NCI-H2107 treated with DMSO at 0.1 percent for 48 hours (cell line): Measurements from ENCODE around the gene MATN3.

ENCODE experiments used
- DNase-seq: peaks from one replicate; lab custom pipeline; 2025; ENCODE audit not compliant: unreplicated experiment; lab: John Stamatoyannopoulos, UW

MATN3 gene

GRCh38 chr2:20005067-20005627, 7.3 kb downstream of the MATN3 start:
- no peak for DNase-seq

- DNase-seq, result no peak
Observed at GRCh38 chr2:20001361-20001863, 11.1 kb downstream of the MATN3 start.

DNA sequence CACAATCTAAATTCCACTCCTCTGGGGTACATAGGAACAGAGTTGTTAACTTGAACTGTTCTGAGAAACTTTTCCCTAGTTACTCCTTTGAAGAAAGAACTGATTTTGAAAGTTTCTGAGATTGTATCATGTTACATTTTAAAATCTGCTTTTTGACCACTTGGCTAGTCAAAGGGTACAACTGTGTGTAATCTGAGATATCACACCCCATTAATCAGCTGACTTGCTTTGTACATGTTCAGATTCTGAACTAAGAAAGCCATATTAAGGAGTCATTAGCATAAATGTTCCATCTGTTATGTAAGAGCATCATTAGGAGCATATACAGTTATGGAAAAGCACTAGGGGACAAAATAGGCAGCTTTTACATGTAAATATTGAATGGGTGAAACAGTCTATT, 18.7 kb downstream of the MATN3 start:
- DNase-seq, result no peak

DNA sequence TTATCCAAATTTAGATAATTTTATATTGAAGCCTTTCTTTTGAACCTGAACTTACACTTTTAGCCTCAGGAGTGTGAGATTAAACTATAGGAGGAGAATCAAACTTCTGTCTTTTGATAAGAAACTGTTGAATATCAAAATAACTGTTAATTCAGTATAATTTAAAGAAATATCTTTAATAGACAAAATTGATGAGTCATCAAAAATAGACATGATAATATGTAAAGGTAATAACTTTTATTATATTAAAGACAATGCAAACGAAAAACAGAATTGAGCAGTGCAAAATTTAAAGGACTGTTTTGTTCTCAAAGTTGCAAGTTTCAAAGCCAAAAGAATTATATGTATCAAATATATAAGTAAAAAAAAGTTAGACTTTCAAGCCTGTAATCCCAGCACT, 20.6 kb downstream of the MATN3 start:
- DNase-seq, result no peak

- no peak for DNase-seq
Observed at GRCh38 chr2:19990416-19990728, 22.1 kb downstream of the MATN3 start.

GRCh38 chr2:19989667-19990415, 22.6 kb downstream of the MATN3 start, which contains the start of gene WDR35:
Gene WDR35 (minus strand): TSS chr2:19990105. CDS start chr2:19990015, 90 bp downstream.
- DNase-seq, result peak; percentile 59

GRCh38 chr2:19989342-19989666, 23.2 kb downstream of the MATN3 start:
- DNase-seq, result no peak

- no peak for DNase-seq
Observed at GRCh38 chr2:19988600-19988999, 23.9 kb downstream of the MATN3 start.

DNA sequence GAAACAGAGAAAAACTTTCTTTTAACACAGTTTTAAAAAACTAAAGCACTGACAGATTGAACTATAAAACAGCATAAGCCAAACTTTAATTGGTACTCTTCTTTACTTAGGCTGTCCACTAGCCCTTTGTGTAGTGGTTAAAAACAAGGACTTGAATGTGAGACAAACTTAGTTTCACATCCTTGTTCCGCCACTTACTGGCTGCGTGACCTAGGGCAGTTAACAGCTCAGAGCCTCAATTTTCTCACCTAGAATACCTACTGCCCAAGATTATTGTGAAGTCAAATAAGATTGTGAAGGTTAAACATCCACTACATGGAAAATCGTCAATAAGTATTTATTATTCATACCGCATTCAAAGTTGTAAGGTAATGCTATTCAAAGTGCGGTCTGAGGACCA, 24.5 kb downstream of the MATN3 start:
- no peak for DNase-seq

DNA sequence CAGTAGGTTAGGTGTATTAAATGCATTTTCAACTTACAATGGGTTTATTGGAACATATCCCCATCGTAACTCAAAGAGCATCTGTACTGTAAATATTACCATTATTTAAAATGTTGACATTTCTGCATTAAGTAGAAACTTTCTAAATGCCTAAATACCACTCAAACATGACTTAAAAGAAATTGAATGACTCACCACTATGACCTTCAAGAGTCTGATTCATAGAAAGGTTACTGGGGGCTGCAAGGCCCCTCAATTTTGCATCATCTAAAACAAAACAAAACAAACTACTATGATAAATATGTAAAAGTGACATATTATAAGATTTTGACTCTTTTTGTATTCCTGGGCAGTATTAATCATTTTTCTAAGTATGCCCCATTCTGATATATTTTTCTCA, 30.2 kb downstream of the MATN3 start:
- no peak for DNase-seq

GRCh38 chr2:19979932-19980331, 32.5 kb downstream of the MATN3 start:
- no peak for DNase-seq

- no peak for DNase-seq
Observed at GRCh38 chr2:19973466-19973865, 39.0 kb downstream of the MATN3 start.

- no peak for DNase-seq
Observed at GRCh38 chr2:19971691-19972090, 40.8 kb downstream of the MATN3 start.

DNA sequence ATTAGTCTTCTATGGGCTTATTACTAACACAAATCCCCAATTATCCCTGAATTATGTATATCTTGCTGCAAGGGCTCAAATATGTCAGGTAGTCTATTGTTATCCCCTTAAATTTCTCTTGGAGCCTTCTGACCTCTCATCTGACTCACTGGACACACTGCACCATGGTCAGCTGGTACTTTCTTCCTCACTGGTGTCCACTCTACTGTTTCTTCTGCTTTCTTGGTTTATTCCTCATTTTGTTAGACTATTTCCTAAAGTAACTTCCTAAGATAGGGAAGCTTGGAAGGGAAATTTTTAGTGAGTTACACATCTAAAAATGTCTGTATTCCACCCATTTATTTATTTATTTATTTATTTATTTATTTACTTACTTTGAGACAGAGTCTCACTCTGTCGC, 49.1 kb downstream of the MATN3 start:
- no peak for DNase-seq

DNA sequence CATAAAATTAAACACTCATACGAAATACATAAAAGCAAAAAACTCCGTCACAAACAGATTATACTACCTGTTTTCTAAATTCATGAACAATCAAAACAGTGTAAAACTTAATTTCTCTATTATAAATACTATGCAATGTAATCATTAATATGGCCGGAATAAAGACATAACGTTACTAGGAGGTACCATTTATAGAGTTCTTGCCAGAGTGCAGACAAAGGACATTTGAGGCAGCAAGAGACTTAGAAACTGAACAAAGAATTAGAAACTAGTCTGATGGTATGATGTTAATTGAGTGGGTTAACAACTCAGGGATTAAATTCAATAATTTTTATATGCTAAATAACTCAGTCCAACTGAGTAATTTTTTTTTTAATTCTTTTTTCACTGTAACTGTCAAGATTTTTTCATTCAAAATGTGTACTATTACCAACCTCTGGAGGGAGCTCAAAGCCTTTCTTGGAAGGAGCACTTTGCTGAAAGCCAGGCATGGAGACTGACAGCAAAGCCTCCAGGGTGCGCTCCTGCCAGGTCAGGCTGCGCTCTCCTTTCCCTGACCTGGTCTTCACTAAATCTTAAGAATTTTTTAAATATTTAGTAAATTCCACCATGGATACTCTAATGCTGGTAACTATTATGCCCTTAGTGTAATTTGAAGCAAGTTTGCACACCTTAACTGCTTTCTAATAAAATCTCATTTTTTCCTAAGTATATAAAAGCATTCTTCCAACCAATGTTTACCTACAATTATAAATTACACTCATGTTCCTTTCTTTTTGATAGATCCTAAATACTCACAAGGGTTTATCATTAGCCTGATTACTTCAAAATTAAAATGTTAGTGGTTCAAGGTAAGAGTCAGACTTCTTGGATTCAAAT, 56.7 kb downstream of the MATN3 start:
- DNase-seq, result peak; percentile 38

DNA sequence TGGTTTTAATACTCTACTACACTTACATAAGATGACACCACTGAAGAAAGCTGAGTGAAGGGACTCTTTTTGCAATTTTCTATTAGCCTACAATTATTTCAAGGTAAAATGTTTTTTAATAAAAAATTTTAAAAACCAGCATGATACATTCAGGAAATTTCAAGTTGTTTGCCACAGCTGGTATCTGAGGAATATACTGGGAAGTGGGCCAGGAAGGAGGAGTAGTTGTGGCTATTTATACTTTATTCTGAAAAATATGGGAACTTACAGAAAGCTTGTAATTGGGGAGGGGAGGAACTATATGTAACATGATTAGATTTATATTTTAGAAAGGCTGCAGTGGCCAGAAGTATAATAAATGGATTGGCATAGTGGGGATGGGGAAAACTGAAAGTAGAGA, 63.4 kb downstream of the MATN3 start:
- no peak for DNase-seq

GRCh38 chr2:19947184-19947940, 65.1 kb downstream of the MATN3 start:
- no peak for DNase-seq

- DNase-seq, result no peak
Observed at GRCh38 chr2:19944205-19944845, 68.1 kb downstream of the MATN3 start.

GRCh38 chr2:19943189-19943588, 69.3 kb downstream of the MATN3 start:
- DNase-seq, result no peak

GRCh38 chr2:19942199-19942598, 70.3 kb downstream of the MATN3 start:
- no peak for DNase-seq
